ENCODE measurements around the gene TPST2.

- TF ChIP-seq POLR2A (IDR thresholded peaks at IDR 0.05; ENCODE audit: low read depth, low read length) (no peak), POLR2AphosphoS5 (IDR thresholded peaks at IDR 0.05; ENCODE audit: low read depth, low read length) (no peak), TAF1 (IDR thresholded peaks at IDR 0.05; ENCODE audit: low read depth, low read length) (no peak), SPI1 (IDR thresholded peaks at IDR 0.05; ENCODE audit: low read depth, low read length) (no peak), PAX5 (IDR thresholded peaks at IDR 0.05; ENCODE audit: insufficient read depth, low read length, severe bottlenecking) (no peak), POU2F2 (IDR thresholded peaks at IDR 0.05; ENCODE audit: low read depth, low read length) (no peak)
These were observed 104.0 kb downstream of the TPST2 start for GRCh38 chr22:26485806-26486390.
